Right forelimb (tissue), 1 donor: ENCODE results near the gene ZNF804B.

Experiments used
- DNase-seq: peaks from one replicate; pipeline ENCODE4 v3.0.0-alpha.2; 2018

The ZNF804B gene

DNA sequence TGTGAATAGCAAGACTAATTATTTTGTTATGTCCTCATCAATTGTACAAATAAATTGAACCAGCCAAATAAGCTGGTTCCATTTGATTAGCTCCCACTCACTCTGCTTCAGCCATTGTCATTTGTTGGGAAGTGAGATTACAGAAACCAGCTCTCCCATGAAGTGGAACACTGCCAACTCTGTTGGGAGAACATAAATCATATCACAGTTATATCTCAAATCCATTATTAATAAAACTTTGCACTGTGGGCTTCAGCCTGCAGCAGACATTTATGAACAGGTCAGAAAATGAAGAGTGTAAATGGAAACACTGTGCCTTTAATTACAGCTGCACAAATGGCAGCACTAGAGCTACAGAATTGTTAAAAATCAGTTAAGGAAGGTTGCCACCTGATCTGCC, 82.7 kb downstream of the ZNF804B start:
- DNase-seq: no peak

DNA sequence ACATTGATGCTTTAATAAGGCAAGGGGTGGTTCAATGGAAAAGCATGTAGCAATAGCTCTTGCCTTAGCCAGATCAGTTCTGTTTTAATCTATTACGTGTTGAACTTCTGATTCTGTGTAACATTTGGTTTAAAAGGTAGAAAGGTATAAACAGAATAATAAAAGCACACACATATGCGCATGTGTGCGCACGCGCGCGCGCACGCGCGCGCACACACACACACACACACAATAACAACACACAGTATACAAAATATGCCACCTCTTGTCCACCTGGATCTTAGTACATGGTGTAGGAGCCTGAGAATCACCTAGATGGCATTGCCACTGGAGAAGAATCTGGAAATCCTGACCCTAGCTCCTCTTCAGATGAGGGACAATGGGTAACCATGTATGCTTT, 85.6 kb downstream of the ZNF804B start:
- DNase-seq: no peak

GRCh38 chr7:88851220-88851619, 91.7 kb downstream of the ZNF804B start:
- DNase-seq: no peak

DNA sequence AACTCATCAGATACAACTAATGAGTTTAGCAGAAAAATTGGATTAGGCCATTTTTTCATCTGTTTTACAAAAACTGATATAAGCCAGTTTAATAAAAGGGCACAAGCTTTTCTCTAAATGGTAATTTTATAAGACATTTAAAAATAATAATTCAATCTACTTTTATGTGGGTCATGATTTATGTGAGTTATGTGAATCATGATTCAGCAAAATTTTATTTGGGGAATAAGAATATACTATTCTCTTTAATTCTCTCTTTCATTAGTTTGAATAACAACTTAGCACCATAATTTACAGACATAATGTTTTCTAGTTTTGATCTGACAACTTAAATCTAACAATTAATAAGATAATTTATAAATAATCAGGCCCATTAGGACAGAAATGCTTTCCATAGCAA, 99.8 kb downstream of the ZNF804B start:
- DNase-seq: no peak

DNA sequence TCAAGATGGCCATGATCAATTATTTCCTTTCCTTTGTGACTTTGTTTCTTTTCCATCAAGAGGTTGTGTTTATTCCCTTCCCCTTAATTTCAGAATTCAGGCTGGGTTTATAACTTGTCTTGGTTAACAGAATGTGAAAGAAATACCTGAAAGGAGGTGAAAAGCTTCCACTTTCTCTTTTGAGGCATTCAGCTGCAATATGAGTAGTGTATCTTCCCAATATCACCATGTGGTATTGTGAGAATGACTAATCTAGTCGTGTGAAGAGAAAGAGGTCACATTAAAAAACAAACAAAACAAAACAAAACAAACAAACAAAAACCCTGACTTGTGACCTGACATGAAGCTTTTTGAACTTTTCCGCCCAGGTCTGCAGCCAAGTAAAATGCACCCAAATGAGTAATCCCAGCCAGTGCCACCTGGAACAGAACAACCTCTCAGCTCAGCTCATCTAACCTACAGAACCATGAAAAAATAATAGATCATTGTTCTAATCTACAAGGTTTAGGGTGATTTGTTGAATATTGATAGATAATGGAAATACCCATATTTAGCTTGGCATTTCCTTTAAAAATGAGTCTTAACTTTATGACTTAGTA, 106.9 kb downstream of the ZNF804B start:
- no peak for DNase-seq

DNA sequence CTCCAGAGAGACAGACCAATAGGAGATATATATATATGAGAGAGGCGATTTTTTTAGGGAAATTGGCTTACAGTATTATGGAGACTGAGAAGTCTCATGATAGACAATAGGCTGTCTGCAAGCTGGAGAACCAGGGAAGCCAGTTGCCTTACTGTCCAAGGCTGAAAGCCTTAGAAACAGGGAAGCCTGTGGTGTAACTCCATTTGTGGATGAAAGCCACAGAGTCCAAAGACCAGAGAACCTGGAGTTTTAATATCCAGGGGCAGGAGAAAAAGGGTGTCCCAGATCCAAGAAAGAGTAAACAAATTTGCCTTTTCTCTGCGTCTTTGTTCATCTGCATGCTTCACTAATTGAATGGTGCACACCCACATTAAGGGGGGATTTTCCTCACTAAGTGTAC, 107.7 kb downstream of the ZNF804B start:
- no peak for DNase-seq

DNA sequence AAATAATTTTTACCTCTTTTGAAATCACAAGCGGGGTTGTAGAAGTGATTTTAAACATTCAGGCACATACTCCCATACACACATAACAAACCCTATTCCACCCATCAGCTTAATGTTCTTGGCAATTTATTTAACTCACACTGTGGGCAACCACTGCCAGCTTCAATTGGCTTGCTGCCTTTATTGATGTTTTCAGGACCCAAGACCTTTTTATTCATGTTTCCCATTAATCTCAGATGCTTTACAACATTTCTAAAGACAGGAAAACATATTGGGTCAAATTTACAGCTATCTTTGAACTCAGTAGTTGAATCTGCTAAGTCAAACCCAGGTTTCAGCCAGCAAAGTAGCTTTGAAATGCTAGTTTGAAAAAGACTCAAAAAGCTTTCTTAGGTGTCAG, 109.0 kb downstream of the ZNF804B start:
- no peak for DNase-seq

- DNase-seq: no peak
These were observed 121.6 kb downstream of the ZNF804B start for GRCh38 chr7:88881136-88881535.

DNA sequence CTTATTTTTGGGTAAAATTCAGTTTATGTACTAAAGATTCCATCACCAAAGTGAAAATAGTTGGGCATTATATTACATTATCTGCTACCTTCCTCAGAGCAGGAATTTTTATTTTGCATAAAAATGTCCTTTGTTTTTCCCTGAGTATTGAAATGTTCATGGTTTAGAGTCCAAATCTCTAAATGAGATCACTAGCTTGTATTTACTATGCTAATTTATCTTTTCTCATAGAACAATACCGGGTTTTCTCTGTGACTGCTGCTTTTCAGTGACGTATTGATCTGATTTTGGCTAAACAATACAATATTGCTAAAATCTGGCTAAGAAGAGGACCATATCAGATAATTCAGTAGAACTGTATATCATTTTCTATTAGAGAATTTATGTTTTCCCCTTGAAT, 125.6 kb downstream of the ZNF804B start:
- no peak for DNase-seq

- no peak for DNase-seq
These were observed 129.2 kb downstream of the ZNF804B start for GRCh38 chr7:88888684-88889083.

GRCh38 chr7:88910516-88910915, 151.0 kb downstream of the ZNF804B start:
- DNase-seq: no peak

- no peak for DNase-seq
These were observed 153.4 kb downstream of the ZNF804B start for GRCh38 chr7:88912852-88913251.

GRCh38 chr7:88915615-88916014, 156.1 kb downstream of the ZNF804B start:
- DNase-seq: no peak

GRCh38 chr7:88919478-88920131, 160.1 kb downstream of the ZNF804B start:
- DNase-seq: no peak

DNA sequence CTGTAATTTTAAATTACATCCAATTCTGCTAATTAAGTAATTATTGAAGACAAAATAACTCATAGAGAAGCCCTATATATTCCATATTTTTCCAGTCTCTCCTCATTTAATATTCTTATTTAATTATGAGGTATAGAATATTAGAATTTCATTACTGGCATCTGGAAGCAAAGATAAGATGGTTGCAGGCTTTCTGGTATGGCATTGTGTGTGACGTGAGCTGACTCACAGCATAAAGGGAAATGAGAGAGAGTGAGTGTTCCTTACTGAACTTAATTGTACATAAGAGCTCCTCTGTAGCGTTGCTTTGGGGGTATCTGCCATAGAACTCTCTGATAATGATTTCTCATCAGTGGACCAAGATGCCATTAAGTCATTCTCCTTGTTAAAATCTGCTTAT, 163.4 kb downstream of the ZNF804B start:
- no peak for DNase-seq

DNA sequence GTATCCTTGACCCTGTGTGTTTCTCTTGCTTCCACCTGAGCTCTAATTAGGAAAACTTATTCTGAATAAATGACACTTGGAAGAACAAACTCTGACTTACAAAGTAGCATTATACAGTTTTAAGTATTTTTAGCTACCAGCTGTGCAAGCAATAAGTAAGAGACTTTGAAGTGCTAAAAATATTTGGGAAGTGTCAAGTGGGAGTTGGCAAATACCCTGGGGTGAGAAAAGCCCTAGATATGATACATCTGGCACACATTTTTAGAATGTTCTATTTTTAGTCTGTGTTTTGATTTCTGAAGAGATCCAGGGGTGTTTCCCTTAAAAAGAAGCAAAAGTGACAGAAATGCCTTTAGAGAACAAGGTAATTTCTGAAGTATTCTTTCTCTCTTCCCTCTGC, 168.8 kb downstream of the ZNF804B start:
- DNase-seq: no peak

DNA sequence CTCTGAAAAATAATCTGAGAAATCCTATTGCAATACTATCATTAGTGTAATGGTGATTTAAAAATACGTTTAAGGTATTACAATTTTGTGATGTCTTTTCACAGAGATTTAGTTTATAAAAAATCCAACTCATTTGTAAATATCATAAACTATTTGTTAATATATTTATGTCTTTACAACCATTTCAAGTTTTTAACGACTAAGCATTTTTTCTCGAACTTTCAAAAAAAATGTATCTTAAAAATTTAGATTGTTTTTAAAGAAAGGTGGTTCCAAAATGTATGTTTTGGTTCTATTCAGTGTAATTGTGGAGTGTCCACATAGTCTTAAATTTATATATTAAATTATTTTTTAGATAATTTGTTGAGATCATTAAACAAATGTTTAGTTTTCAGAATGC, 170.2 kb downstream of the ZNF804B start:
- DNase-seq: no peak

- no peak for DNase-seq
These were observed 173.8 kb downstream of the ZNF804B start for GRCh38 chr7:88933285-88933684.

- no peak for DNase-seq
These were observed 183.5 kb downstream of the ZNF804B start for GRCh38 chr7:88942815-88943501.

GRCh38 chr7:88951826-88952225, 192.3 kb downstream of the ZNF804B start:
- DNase-seq: no peak

GRCh38 chr7:88964418-88964817, 204.9 kb downstream of the ZNF804B start:
- DNase-seq: no peak

GRCh38 chr7:88965371-88965770, 205.9 kb downstream of the ZNF804B start:
- no peak for DNase-seq

DNA sequence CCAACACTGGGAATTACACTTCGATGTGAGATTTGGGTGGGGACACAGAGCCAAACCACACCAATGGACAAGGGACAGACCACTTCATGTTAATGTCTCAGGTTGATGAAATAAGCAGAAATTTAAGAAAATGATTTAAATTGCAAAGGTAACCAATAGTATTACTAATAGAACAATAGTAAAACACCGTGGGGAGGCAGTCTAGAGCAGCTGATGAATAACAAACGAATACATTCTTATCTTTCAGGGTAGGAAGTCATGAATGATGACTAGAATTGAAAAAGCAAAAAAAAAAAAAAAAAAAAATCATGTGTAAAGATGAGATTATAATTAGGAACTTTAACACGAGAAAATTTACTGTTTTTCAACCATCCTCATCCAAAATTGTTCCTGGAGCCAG, 207.9 kb downstream of the ZNF804B start:
- DNase-seq: no peak

DNA sequence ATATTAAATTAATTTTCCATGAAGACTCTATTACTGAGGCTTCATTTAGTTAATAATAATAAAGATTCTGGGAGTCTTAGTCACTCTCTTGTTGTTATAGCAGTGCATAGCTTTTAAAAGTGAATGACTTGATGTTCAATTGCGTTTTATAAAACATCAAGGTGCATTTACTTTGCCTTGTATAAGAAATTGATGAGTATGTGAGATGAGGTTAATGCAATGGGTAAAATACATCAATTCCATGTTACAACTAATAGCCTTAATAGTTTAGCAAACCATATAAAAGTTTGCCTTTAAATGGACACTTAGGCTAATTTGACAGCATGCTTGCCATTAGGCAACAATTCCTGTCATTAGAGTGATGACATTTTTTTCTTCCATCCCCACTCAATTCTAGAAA, 209.7 kb downstream of the ZNF804B start:
- DNase-seq: no peak

GRCh38 chr7:88985295-88985694, 225.8 kb downstream of the ZNF804B start:
- DNase-seq: no peak
